GM12878 (cell line): ENCODE results near the gene ZCCHC24. TPM values are rescaled to one million over a fixed set of nuclear protein-coding genes. Genes with fewer than 3 reads are reported as not detected.
A peak's percentile ranks its signal among the peaks of the same experiment; 100 is the strongest.

Experiments used
- ATAC-seq: fragments of 200-7000 bp; cut with Tn5 transposase; 3 replicates; pipeline ENCODE4 v1.9.1; 2020; ENCODE audit warnings: mild to moderate bottlenecking, moderate library complexity
- BruUV-seq: library from RNA; stranded (reverse); fragments of 400-500 nt; replicated peaks from 2 replicates; lab custom pipeline; 2021; lab: Mats Ljungman, UMichigan
- CTCF ChIA-PET: fragments of 300-600 bp; sonication (Branson Sonifier 250); formaldehyde crosslinking; extraction: SDS; loops from one replicate; lab custom pipeline; 2021; ENCODE audit warnings: inconsistent platforms; lab: Yijun Ruan, JAX
- POLR2A ChIA-PET: fragments of 350-600 bp; formaldehyde crosslinking; extraction: SDS; loops from one replicate; lab custom pipeline; 2021; ENCODE audit warnings: inconsistent platforms; lab: Charles Lee
- RAD21 ChIA-PET: fragments of 300-600 bp; sonication (Branson Sonifier 250); formaldehyde crosslinking; loops from one replicate; lab custom pipeline; 2023; ENCODE audit warnings: antibody characterized with exemption; ENCODE audit not compliant: unreplicated experiment; lab: Charles Lee
- SMC1A ChIA-PET: fragments of 300-600 bp; sonication (Branson Sonifier 250); formaldehyde crosslinking; loops from one replicate; lab custom pipeline; 2023; ENCODE audit not compliant: unreplicated experiment, uncharacterized antibody; lab: Charles Lee
- DNase-seq: peaks from one replicate; pipeline ENCODE4 v3.0.0-alpha.2; 2011; ENCODE audit warnings: low read depth, low spot score
- FAIRE-seq: peaks from 3 replicates; lab custom pipeline; 2011; peaks lifted over from hg19 to GRCh38; lab: Jason Lieb, UNC
- H2AFZ ChIP-seq: 2 replicates; pipeline ENCODE4 v1.6.0; 2011; ENCODE audit warnings: low read depth, low read length, control low read depth; ENCODE audit not compliant: control insufficient read depth
- H3K27ac ChIP-seq: 2 replicates; pipeline ENCODE4 v1.5.1; 2011; ENCODE audit warnings: control low read depth; ENCODE audit not compliant: control insufficient read depth, insufficient read depth
- H3K27me3 ChIP-seq, 2 experiments: replicated peaks in 1 of 2; 2 replicates each; pipeline versions ENCODE4 v1.6.0 to v1.6.1; 2011; ENCODE audit warnings: low read length in 1 of 2; ENCODE audit not compliant: control insufficient read depth in 2 of 2, insufficient read depth in 2 of 2
- H3K36me3 ChIP-seq, 2 experiments: 2 replicates each; pipeline ENCODE4 v1.5.1; 2011; ENCODE audit warnings: low read length in 1 of 2; ENCODE audit not compliant: control insufficient read depth in 2 of 2, insufficient read depth in 2 of 2
- H3K4me1 ChIP-seq: 2 replicates; pipeline ENCODE4 v1.6.1; 2011; ENCODE audit warnings: mild to moderate bottlenecking, low read length, moderate library complexity, mixed read lengths; ENCODE audit not compliant: control insufficient read depth, insufficient read depth
- H3K4me2 ChIP-seq: 2 replicates; pipeline ENCODE4 v1.6.0; 2011; ENCODE audit warnings: control low read depth; ENCODE audit not compliant: control insufficient read depth, insufficient read depth
- H3K4me3 ChIP-seq: fragments of 200-600 bp; sonication (generic); 2 replicates; pipeline ENCODE4 v1.5.1; 2016
- H3K79me2 ChIP-seq: 2 replicates; pipeline ENCODE4 v1.6.0; 2011; ENCODE audit warnings: low read length; ENCODE audit not compliant: control insufficient read depth, insufficient read depth
- H3K9ac ChIP-seq: 2 replicates; pipeline ENCODE4 v1.8.0; 2011; ENCODE audit warnings: low read length, control low read depth, mixed read lengths; ENCODE audit not compliant: control insufficient read depth, insufficient read depth
- H3K9me3 ChIP-seq: replicated peaks from 3 replicates; pipeline ENCODE4 v1.5.1; 2011; ENCODE audit warnings: mild to moderate bottlenecking, low read length; ENCODE audit not compliant: control insufficient read depth, insufficient read depth
- H4K20me1 ChIP-seq: 2 replicates; pipeline ENCODE4 v1.6.0; 2011; ENCODE audit not compliant: control insufficient read depth, insufficient read depth
- NBN ChIP-seq: fragments of 450-650 bp; IDR thresholded peaks from 2 replicates; pipeline ENCODE4 v1.6.1; 2016
- PML ChIP-seq: IDR thresholded peaks from 2 replicates; pipeline ENCODE4 v1.6.1; 2012; ENCODE audit warnings: low read length, inconsistent platforms
- POLR2A ChIP-seq: IDR thresholded peaks from 2 replicates; pipeline ENCODE4 v1.6.1; 2011; ENCODE audit warnings: low read depth, mild to moderate bottlenecking, low read length
- POLR2AphosphoS5 ChIP-seq: IDR thresholded peaks from 2 replicates; pipeline ENCODE4 v1.6.1; 2011; ENCODE audit warnings: mild to moderate bottlenecking, low read length, inconsistent platforms
- POU2F2 ChIP-seq: IDR thresholded peaks from 3 replicates; pipeline ENCODE4 v1.6.1; 2011; ENCODE audit warnings: low read depth, mild to moderate bottlenecking, low read length, borderline replicate concordance
- WRNIP1 ChIP-seq: IDR thresholded peaks from 2 replicates; pipeline ENCODE4 v1.6.1; 2011; ENCODE audit warnings: low read depth, low read length, improper control_type of control experiment, borderline replicate concordance
- WGBS: methylation state at CpG from one replicate; pipeline ENCODE4 v1.1.6; 2016; ENCODE audit warnings: low lambda C conversion rate; ENCODE audit not compliant: insufficient replicate concordance, insufficient coverage; ENCODE audit errors: missing lambda C conversion rate; 5-methylcytosine and 5-hydroxymethylcytosine counted together
- in situ Hi-C: fragments of 300-500 bp; cut with MboI; formaldehyde crosslinking; loops from 9 replicates; pipeline ENCODE4 v1.14.3; 2018; ENCODE audit warnings: mixed read lengths
- intact Hi-C: fragments of 100-400 bp; cut with micrococcal nuclease; formaldehyde crosslinking; loops from one replicate; pipeline ENCODE4 v1.14.2; 2022; ENCODE audit not compliant: unreplicated experiment
- polyA plus RNA-seq, 11 experiments: library from polyadenylated mRNA; depleted of rRNA in 4 of 11; unstranded in 6 of 11; stranded (reverse) in 5 of 11; fragments of >200 nt; fragmentation: Nextera tagmentation in 4 of 11; fragmentation: Illumina TruSeq in 1 of 11; extraction: Ambion mirVana in 4 of 11; extraction: Trizol in 1 of 11; gene quantifications; 1 replicate in 1 of 11; 2 replicates in 10 of 11; pipeline versions ENCODE4 v1.2.1 to v1.2.3, GENCODE V29; 2011 to 2016; ENCODE audit warnings: inconsistent platforms in 2 of 11, missing spikeins in 2 of 11, low read depth in 1 of 11
- total RNA-seq, 4 experiments: library from RNA; depleted of rRNA in 3 of 4; stranded (reverse); fragments of >200 nt in 3 of 4; fragmentation: Illumina TruSeq in 1 of 4; extraction: Trizol in 1 of 4; gene quantifications; 2 replicates each; pipeline versions ENCODE4 v1.2.1 to v1.2.3, GENCODE V29; 2013 to 2021

Gene ZCCHC24
- total and polyA plus RNA-seq, 10 of the 15 experiments (the other 5 are each of a cell fraction or from before 2014, with no cell fraction given), result 0.02 to 0.62 (median 0.04) TPM; not detected in 4

DNA sequence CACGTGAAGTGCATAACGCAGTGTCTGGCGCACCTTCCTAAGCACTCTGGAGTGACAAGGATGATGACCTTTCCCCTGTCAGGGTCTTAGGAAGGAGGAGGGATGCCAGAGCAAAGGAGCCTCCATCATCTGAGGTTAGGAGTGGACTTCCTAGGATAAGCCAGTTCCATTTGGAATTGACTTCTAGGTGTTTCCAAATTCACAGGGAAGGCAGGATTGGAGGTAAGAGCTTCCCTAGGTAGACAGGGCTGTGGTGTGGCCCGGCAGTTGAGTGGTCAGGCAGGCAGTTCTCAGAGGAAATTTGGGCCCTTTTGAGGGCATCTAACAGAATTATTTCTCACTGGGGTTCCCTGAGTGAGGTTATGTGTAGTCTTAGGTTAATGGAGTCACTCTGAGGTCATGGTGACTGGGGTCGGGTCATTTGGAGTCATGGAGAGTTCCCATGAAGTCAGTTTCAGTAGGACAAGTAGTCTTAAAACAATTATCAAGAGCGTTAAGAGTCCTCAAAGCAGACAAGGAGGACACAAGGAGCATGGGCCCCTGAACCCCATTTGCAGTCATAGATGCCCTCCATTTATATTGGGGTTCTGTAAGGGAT, 89.9 kb downstream of the ZCCHC24 start:
- SMC1A ChIA-PET, result interaction anchor here (1.5 kb wide), 1 partner anchor 19 kb away, joined by 5 read pairs; no protein-coding TSS in a partner anchor
- 85% methylated on average over 6 of the region's 6 CpGs for WGBS
- H4K20me1 ChIP-seq, result no peaks in the 10 kb centered on the region; the same call in 1 of the 2 replicates
- no peak overlapping the region for H3K27ac ChIP-seq
- H3K4me1 ChIP-seq, result peaks cover 19% of the 10 kb centered on the region
- no peak overlapping the region for H3K4me2 ChIP-seq
- FAIRE-seq, result no peak
- no peak overlapping the region for H2AFZ ChIP-seq
- no peak overlapping the region for H3K9ac ChIP-seq
- BruUV-seq, result no TSS peak
- POLR2A ChIA-PET, result no interaction called here
- no peaks in the 10 kb centered on the region for H3K27me3 ChIP-seq
- intact Hi-C loops, result no loop called here
- H3K9me3 ChIP-seq, result no peaks in the 10 kb centered on the region; the same call in 2 of the 3 replicates
- H3K36me3 ChIP-seq, result peaks cover 31 to 37% of the 10 kb centered on the region in 2 experiments
- no peak for ATAC-seq
- no peak overlapping the region for H3K4me3 ChIP-seq
- TF ChIP-seq PML (0 out of 2 replicates have a peak, but pooled peaks have one; percentile 35), POLR2A (peak; percentile 72), WRNIP1 (no peak), POU2F2 (peak; percentile 6; the same call in 1 of the 3 replicates)
- CTCF ChIA-PET, result interaction anchor here (1.0 to 2.8 kb wide), 2 partner anchors 18 to 40 kb away, joined by 3 to 22 read pairs; no protein-coding TSS in a partner anchor
- H3K79me2 ChIP-seq, result peaks cover 14% of the 10 kb centered on the region
- DNase-seq, result no peak
- in situ Hi-C loops, result no loop called here
- RAD21 ChIA-PET, result interaction anchor here (1.0 kb wide), 1 partner anchor 32 kb away, joined by 3 read pairs; no protein-coding TSS in a partner anchor

DNA sequence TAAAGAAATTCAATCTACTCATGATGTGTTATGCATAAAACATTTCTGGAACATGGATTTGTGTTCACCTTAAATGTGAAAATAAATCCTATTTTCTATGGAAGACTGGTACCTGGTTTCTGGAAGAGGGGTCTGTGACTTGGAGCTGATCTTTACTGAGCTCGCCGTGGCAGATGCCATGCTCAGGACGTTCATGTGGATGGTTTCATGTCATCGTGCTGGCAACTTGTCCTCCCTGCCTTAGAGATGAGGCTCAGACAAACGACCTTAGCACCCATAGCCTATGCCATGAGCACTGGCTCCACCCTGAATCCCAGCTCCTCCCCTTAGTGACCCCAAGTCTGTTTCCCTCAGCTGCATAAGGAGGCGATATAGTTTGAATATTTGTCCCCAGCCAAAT, 90.8 kb downstream of the ZCCHC24 start:
- CTCF ChIA-PET, result interaction anchor here (1.0 to 2.8 kb wide), 4 partner anchors 19 to 133 kb away, joined by 3 to 22 read pairs (median 3); no protein-coding TSS in a partner anchor
- peaks cover 40 to 42% of the 10 kb centered on the region in 2 experiments for H3K36me3 ChIP-seq
- H2AFZ ChIP-seq, result no peak overlapping the region
- FAIRE-seq (no peak), ATAC-seq (0 out of 3 replicates have a peak, but pooled peaks have one; percentile 3), DNase-seq (no peak)
- no peaks in the 10 kb centered on the region for H3K27me3 ChIP-seq
- SMC1A ChIA-PET, result interaction anchor here (0.6 to 1.5 kb wide), 5 partner anchors 9 to 64 kb away, joined by 3 to 5 read pairs (median 3); no protein-coding TSS in a partner anchor
- H3K27ac ChIP-seq, result no peak overlapping the region
- RAD21 ChIA-PET, result no interaction called here
- BruUV-seq, result no TSS peak
- 61% methylated on average over 6 of the region's 6 CpGs for WGBS
- no peaks in the 10 kb centered on the region; the same call in 1 of the 2 replicates for H4K20me1 ChIP-seq
- peaks cover 23% of the 10 kb centered on the region for H3K79me2 ChIP-seq
- intact Hi-C loops, result no loop called here
- TF ChIP-seq POLR2A (0 out of 2 replicates have a peak, but pooled peaks have one; percentile 16), NBN (no peak), POLR2AphosphoS5 (peak; percentile 2)
- in situ Hi-C loops, result no loop called here
- H3K9me3 ChIP-seq, result no peaks in the 10 kb centered on the region; the same call in 2 of the 3 replicates
- POLR2A ChIA-PET, result interaction anchor here (1.0 kb wide), 1 partner anchor 68 kb away, joined by 4 read pairs; no protein-coding TSS in a partner anchor
- no peak overlapping the region for H3K4me3 ChIP-seq
- H3K9ac ChIP-seq, result no peak overlapping the region
- peaks cover 19% of the 10 kb centered on the region for H3K4me1 ChIP-seq
- H3K4me2 ChIP-seq, result no peak overlapping the region
